WTC11 (cell line): Measurements from ENCODE around the gene PIGU.

Experiments used
- JUN ChIP-seq: sonication (generic); formaldehyde crosslinking; IDR thresholded peaks from 2 replicates; pipeline ENCODE4 v1.8.0; 2023; ENCODE audit warnings: mild to moderate bottlenecking, missing genetic modification reagents
- NFATC4 ChIP-seq: fragments of 250-450 bp; sonication (Bioruptor Pico); IDR thresholded peaks from 2 replicates; pipeline ENCODE4 v1.9.0; 2021; ENCODE audit warnings: mild to moderate bottlenecking
- TEAD4 ChIP-seq: sonication (generic); formaldehyde crosslinking; IDR thresholded peaks from 2 replicates; pipeline ENCODE4 v1.8.0; 2022; ENCODE audit warnings: mild to moderate bottlenecking, missing genetic modification reagents
- ZNF232 ChIP-seq: sonication (generic); formaldehyde crosslinking; IDR thresholded peaks from 2 replicates; pipeline ENCODE4 v1.8.0; 2022; ENCODE audit warnings: mild to moderate bottlenecking, missing genetic modification reagents
- TF ChIP-seq, protein P1 (sequence below): fragments of 200-600 bp; IDR thresholded peaks from 2 replicates; pipeline ENCODE4 v1.8.0; 2022; ENCODE audit warnings: antibody characterized with exemption
- TF ChIP-seq, protein P2 (sequence below): sonication (generic); formaldehyde crosslinking; IDR thresholded peaks from 2 replicates; pipeline ENCODE4 v1.8.1; 2023; ENCODE audit warnings: mild to moderate bottlenecking, missing genetic modification reagents

DNA sequence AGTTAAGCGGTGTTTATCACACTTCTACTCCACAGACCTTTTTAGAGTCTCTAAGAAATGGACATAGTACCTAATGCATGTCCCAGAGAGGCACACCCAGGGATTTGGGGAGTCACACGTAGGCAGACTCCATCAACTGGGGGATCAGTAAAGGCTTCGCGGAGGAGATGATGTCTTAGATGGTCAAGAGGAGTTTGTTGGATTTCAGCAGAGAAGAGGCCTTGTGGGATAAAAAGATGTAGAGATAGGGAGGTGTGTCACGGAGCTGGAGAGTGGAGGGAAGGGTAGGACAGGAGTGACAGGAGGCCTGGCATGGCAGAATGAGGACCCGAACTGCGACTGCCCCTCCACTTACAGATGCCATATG, 151.6 kb downstream of the PIGU start:
- TF ChIP-seq, protein P1, sequence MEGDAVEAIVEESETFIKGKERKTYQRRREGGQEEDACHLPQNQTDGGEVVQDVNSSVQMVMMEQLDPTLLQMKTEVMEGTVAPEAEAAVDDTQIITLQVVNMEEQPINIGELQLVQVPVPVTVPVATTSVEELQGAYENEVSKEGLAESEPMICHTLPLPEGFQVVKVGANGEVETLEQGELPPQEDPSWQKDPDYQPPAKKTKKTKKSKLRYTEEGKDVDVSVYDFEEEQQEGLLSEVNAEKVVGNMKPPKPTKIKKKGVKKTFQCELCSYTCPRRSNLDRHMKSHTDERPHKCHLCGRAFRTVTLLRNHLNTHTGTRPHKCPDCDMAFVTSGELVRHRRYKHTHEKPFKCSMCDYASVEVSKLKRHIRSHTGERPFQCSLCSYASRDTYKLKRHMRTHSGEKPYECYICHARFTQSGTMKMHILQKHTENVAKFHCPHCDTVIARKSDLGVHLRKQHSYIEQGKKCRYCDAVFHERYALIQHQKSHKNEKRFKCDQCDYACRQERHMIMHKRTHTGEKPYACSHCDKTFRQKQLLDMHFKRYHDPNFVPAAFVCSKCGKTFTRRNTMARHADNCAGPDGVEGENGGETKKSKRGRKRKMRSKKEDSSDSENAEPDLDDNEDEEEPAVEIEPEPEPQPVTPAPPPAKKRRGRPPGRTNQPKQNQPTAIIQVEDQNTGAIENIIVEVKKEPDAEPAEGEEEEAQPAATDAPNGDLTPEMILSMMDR: no peak
- TF ChIP-seq ZNF232: no peak
- no peak for TF ChIP-seq TEAD4 (CRISPR knock-in tag)
- TF ChIP-seq JUN (CRISPR knock-in tag): no peak
- TF ChIP-seq, protein P2, sequence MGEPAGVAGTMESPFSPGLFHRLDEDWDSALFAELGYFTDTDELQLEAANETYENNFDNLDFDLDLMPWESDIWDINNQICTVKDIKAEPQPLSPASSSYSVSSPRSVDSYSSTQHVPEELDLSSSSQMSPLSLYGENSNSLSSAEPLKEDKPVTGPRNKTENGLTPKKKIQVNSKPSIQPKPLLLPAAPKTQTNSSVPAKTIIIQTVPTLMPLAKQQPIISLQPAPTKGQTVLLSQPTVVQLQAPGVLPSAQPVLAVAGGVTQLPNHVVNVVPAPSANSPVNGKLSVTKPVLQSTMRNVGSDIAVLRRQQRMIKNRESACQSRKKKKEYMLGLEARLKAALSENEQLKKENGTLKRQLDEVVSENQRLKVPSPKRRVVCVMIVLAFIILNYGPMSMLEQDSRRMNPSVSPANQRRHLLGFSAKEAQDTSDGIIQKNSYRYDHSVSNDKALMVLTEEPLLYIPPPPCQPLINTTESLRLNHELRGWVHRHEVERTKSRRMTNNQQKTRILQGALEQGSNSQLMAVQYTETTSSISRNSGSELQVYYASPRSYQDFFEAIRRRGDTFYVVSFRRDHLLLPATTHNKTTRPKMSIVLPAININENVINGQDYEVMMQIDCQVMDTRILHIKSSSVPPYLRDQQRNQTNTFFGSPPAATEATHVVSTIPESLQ (CRISPR knock-in tag): no peak
- no peak for TF ChIP-seq NFATC4
